ENCODE measurements around the gene SCRG1. TPM values are rescaled to one million over a fixed set of nuclear protein-coding genes. Genes with fewer than 3 reads are reported as not detected.

The SCRG1 gene
- polyA plus RNA-seq, 1 experiment: 1.0 TPM

DNA sequence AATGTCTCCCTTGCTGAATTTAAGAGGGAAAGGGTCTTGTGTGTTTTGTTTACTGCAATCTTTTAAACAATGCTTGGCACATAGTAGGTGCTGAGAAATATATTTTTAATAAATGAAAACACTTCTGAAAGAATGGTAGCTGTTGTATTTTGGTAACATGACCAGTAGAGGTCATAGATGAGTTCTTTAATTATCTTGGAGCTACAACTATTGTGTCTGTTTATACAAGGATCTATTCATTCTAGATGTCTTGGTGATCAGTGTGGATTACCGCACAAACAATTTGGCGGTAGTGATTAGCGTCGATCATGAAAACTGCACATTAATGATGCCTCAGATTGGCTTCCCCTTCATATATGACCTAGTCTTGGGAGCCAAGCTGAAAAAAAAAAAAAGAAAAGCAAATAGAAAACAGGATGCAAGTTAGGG is 21.4 kb upstream of the SCRG1 start:
- CTCF ChIA-PET: interaction anchor here (0.6 to 15.3 kb wide), 52 partner anchors 9 to 899 kb away, joined by 3 to 248 read pairs (median 6); partner anchors contain the start of genes HAND2, HMGB2 and SCRG1
- H3K4me3 ChIP-seq (ENCODE audit: low read depth, low read length): no peak overlapping the region
- H3K27me3 ChIP-seq (ENCODE audit: control insufficient read depth, insufficient read depth, low read length): no peaks in the 10 kb centered on the region
- no peak overlapping the region for H3K27ac ChIP-seq (ENCODE audit: low read depth, low read length)
- no peak for DNase-seq (ENCODE audit: low read depth, low spot score)
- no peaks in the 10 kb centered on the region for H3K9me3 ChIP-seq (ENCODE audit: control insufficient read depth, insufficient read depth, low read length)
- TF ChIP-seq, protein P1, sequence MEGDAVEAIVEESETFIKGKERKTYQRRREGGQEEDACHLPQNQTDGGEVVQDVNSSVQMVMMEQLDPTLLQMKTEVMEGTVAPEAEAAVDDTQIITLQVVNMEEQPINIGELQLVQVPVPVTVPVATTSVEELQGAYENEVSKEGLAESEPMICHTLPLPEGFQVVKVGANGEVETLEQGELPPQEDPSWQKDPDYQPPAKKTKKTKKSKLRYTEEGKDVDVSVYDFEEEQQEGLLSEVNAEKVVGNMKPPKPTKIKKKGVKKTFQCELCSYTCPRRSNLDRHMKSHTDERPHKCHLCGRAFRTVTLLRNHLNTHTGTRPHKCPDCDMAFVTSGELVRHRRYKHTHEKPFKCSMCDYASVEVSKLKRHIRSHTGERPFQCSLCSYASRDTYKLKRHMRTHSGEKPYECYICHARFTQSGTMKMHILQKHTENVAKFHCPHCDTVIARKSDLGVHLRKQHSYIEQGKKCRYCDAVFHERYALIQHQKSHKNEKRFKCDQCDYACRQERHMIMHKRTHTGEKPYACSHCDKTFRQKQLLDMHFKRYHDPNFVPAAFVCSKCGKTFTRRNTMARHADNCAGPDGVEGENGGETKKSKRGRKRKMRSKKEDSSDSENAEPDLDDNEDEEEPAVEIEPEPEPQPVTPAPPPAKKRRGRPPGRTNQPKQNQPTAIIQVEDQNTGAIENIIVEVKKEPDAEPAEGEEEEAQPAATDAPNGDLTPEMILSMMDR (IDR thresholded peaks at IDR 0.05; ENCODE audit: low read depth, low read length): peak; percentile 50
- POLR2A ChIA-PET: interaction anchor here (0.7 to 2.2 kb wide), 3 partner anchors 74 to 713 kb away, joined by 4 to 10 read pairs (median 4); partner anchors contain the start of gene HMGB2

DNA sequence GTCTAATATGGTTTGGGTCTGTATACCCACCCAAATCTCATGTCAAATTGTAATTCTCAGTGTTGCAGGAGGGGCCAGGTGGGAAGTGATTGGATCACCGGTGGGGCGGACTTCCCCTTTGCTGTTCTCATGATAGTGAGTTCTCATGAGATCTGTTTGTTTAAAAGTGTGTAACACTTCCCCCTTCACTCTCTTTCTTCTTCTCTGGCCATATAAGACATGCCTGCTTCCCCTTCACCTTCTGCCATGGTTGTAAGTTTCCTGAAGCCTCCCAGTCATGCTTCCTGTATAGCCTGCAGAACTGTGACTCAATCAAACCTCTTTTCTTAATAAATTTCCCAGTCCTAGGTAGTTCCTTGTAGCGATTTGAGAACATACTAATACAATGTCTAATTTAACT is 19.7 kb upstream of the SCRG1 start:
- POLR2A ChIA-PET: no interaction called here
- Histone ChIP-seq H3K9me3 (ENCODE audit: control insufficient read depth, insufficient read depth, low read length) (no peaks in the 10 kb centered on the region), H3K4me3 (ENCODE audit: low read depth, low read length) (no peak overlapping the region), H3K27me3 (ENCODE audit: control insufficient read depth, insufficient read depth, low read length) (no peaks in the 10 kb centered on the region), H3K27ac (ENCODE audit: low read depth, low read length) (no peak overlapping the region)
- TF ChIP-seq, protein P1 (IDR thresholded peaks at IDR 0.05; ENCODE audit: low read depth, low read length): no peak
- CTCF ChIA-PET: interaction anchor here (0.7 to 15.3 kb wide), 14 partner anchors 9 to 900 kb away, joined by 3 to 248 read pairs (median 3); partner anchors contain the start of gene SCRG1
- no peak for DNase-seq (ENCODE audit: low read depth, low spot score)

DNA sequence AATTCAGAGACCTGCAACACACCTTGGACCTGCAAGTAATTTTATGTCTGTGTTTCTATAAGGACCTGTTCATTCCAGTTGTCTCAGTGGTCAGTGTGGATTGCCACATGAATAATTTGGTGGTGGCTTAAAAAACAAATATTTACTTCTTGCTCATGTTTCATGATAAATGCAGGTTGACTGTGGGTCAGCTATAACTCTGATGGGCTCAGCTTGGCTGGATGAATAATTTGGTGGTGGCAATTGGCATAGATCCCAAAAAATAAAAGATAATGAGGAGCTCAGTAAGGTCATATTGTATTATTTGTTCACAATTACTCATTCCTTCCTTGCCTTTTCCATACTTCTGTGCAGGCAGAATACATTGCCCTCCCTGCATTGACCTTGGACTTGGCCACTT is 18.9 kb upstream of the SCRG1 start:
- no peak for DNase-seq (ENCODE audit: low read depth, low spot score)
- no peak overlapping the region for H3K4me3 ChIP-seq (ENCODE audit: low read depth, low read length)
- H3K9me3 ChIP-seq (ENCODE audit: control insufficient read depth, insufficient read depth, low read length): no peaks in the 10 kb centered on the region
- no peaks in the 10 kb centered on the region for H3K27me3 ChIP-seq (ENCODE audit: control insufficient read depth, insufficient read depth, low read length)
- ChIA-PET CTCF (interaction anchor here (0.6 to 15.3 kb wide), 18 partner anchors 12 to 901 kb away, joined by 3 to 248 read pairs (median 4); partner anchors contain the start of genes HAND2 and SCRG1), POLR2A (no interaction called here)
- H3K27ac ChIP-seq (ENCODE audit: low read depth, low read length): no peak overlapping the region
- TF ChIP-seq, protein P1 (IDR thresholded peaks at IDR 0.05; ENCODE audit: low read depth, low read length): no peak

DNA sequence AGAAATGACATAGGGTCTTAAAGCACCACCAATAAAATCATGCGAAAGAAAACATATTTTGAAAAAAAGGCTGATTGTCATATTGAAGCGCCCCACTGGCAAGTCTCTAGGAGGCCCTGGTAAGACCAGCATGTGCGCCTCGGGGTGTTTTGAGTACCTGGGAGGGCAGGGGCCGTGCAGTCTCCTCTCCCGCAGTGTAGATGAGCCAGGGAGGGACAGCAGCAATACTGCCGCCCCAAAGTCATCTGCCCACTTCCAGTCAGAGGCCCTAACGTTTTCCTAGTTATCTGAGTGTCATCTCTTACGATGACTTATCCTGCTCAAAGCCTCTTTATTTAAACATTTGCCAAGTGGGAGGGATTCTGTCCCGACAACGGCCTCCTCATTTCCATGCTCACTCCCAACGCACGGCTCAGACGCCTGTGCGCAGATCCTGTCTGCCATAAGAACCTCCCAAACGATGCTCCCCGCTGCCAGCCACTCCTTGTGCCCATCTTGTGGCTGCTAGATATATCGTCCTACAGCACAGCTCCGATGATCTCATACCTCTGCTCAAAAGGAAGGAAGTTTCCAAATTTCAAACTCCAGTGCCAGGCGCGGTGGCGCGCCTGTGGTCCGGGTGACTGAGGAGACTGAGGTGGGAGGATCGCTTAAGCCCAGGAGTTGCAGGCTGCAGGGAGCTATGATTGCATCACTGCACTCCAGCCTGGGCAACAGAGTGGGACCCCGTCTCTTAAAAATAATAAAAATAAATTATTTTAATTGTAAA is 17.2 kb upstream of the SCRG1 start:
- TF ChIP-seq, protein P1 (IDR thresholded peaks at IDR 0.05; ENCODE audit: low read depth, low read length): no peak
- Histone ChIP-seq H3K4me3 (ENCODE audit: low read depth, low read length) (no peak overlapping the region), H3K9me3 (ENCODE audit: control insufficient read depth, insufficient read depth, low read length) (no peaks in the 10 kb centered on the region), H3K27me3 (ENCODE audit: control insufficient read depth, insufficient read depth, low read length) (no peaks in the 10 kb centered on the region), H3K27ac (ENCODE audit: low read depth, low read length) (no peak overlapping the region)
- no peak for DNase-seq (ENCODE audit: low read depth, low spot score)
- POLR2A ChIA-PET: no interaction called here
- CTCF ChIA-PET: interaction anchor here (0.6 to 15.3 kb wide), 7 partner anchors 31 to 403 kb away, joined by 3 to 248 read pairs (median 3); no protein-coding TSS in a partner anchor

DNA sequence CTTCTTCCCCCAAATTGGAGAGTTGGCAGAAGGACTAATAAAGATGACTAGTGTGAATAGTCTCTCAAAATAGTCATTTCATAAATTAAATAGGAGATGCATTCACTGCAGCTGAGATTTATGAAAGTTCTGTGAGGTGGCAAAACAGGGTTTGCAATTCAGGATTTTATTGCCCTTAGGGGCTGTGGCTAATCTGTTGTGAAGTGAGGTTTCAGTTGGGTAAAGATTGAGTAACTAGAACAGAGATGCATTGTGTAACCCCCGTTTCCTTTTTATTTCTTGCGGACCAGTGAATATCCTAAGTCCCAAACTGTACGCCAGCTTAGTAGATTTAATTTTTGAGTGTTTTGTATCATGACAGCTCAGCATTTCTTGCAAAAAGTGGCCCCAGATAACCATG is 16.2 kb upstream of the SCRG1 start:
- no peak overlapping the region for H3K27ac ChIP-seq (ENCODE audit: low read depth, low read length)

More for the DNA sequence above, 16.2 kb upstream of the SCRG1 start:
- POLR2A ChIA-PET: no interaction called here
- no peaks in the 10 kb centered on the region for H3K9me3 ChIP-seq (ENCODE audit: control insufficient read depth, insufficient read depth, low read length)
- H3K27me3 ChIP-seq (ENCODE audit: control insufficient read depth, insufficient read depth, low read length): no peaks in the 10 kb centered on the region
- TF ChIP-seq, protein P1 (IDR thresholded peaks at IDR 0.05; ENCODE audit: low read depth, low read length): no peak
- H3K4me3 ChIP-seq (ENCODE audit: low read depth, low read length): no peak overlapping the region
- CTCF ChIA-PET: interaction anchor here (0.6 to 15.3 kb wide), 4 partner anchors 94 to 318 kb away, joined by 4 to 248 read pairs (median 6); no protein-coding TSS in a partner anchor
- no peak for DNase-seq (ENCODE audit: low read depth, low spot score)
